SK-N-SH (cell line): Measurements from ENCODE around the gene SPOCK1.

Experiments used
- CTCF ChIP-seq: fragments of 200-600 bp; sonication (generic); IDR thresholded peaks from 2 replicates; pipeline ENCODE4 v1.6.1; 2017; ENCODE audit warnings: antibody characterized with exemption, mild to moderate bottlenecking, moderate library complexity
- EP300 ChIP-seq, 2 experiments: IDR thresholded peaks; 2 replicates each; pipeline versions ENCODE4 v1.4.0 to v1.6.1; 2012; ENCODE audit warnings: borderline replicate concordance in 1 of 2, low read depth in 1 of 2, low read length in 1 of 2
- GABPA ChIP-seq: IDR thresholded peaks from 2 replicates; pipeline ENCODE4 v1.4.0; 2012; ENCODE audit warnings: low read depth, mild to moderate bottlenecking
- GATA2 ChIP-seq: sonication (generic); formaldehyde crosslinking; IDR thresholded peaks from 2 replicates; pipeline ENCODE4 v1.5.0; 2020; ENCODE audit warnings: mild to moderate bottlenecking, missing genetic modification reagents
- MEF2A ChIP-seq: IDR thresholded peaks from 2 replicates; pipeline ENCODE4 v1.4.0; 2012; ENCODE audit warnings: low read depth, borderline replicate concordance
- RXRA ChIP-seq: IDR thresholded peaks from 2 replicates; pipeline ENCODE4 v1.4.0; 2012; ENCODE audit warnings: low read depth, mild to moderate bottlenecking, borderline replicate concordance
- SMC3 ChIP-seq: IDR thresholded peaks from 2 replicates; pipeline ENCODE4 v1.6.1; 2012; ENCODE audit warnings: low read depth, low read length, improper control_type of control experiment
- USF1 ChIP-seq: IDR thresholded peaks from 2 replicates; pipeline ENCODE4 v1.4.0; 2012; ENCODE audit warnings: low read depth, borderline replicate concordance

DNA sequence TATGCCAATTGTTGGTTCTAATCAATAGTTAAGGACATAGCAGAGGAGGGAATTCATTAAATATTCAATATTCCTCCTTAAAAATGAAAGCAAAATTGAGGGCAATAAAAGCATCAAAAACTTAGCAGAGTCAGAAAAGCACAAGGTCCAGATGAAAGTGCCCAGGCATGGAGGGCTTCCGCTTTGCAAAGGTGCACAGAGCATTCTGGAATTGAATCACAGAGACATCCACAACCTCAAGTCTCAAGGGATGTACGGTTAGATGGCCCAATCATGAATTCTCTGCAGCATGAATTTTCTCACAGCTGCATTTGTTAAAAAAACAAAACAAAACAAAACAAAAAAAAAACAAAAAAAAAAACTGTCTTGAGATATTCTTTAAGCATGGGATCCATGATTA, 253.7 kb downstream of the SPOCK1 start:
- TF ChIP-seq GATA2 (no peak), RXRA (no peak), USF1 (no peak), MEF2A (no peak), EP300 (IDR thresholded peaks at IDR 0.05; ENCODE audit: borderline replicate concordance in 1 of 2, low read depth in 1 of 2, low read length in 1 of 2) (no peak), CTCF (no peak), GABPA (no peak), SMC3 (no peak)
